GM19438 (cell line): ENCODE data around the gene ABL2.
"Not testable (repeated sequence)": the region's sequence is repeated elsewhere in the genome, so short reads cannot be mapped to it uniquely, and the experiment has no call there.

Source experiments
- ATAC-seq: cut with Tn5 transposase; IDR thresholded peaks from one replicate; pipeline ENCODE4 v1.9.1; 2021; ENCODE audit warnings: low read depth; ENCODE audit not compliant: unreplicated experiment

ABL2 gene

GRCh38 chr1:179175011-179175841 is 54.3 kb downstream of the ABL2 start:
- no peak for ATAC-seq

GRCh38 chr1:179170468-179170770 is 59.1 kb downstream of the ABL2 start:
- not testable (repeated sequence) for ATAC-seq

GRCh38 chr1:179169616-179170467 is 59.6 kb downstream of the ABL2 start:
- ATAC-seq, result no peak

GRCh38 chr1:179168536-179168935 is 60.9 kb downstream of the ABL2 start:
- no peak for ATAC-seq

GRCh38 chr1:179167955-179168354 is 61.5 kb downstream of the ABL2 start:
- no peak for ATAC-seq

GRCh38 chr1:179167418-179167777 is 62.1 kb downstream of the ABL2 start:
- no peak for ATAC-seq

GRCh38 chr1:179166663-179167417 is 62.6 kb downstream of the ABL2 start:
- ATAC-seq, result no peak

GRCh38 chr1:179164494-179164893 is 65.0 kb downstream of the ABL2 start:
- no peak for ATAC-seq

GRCh38 chr1:179156708-179157107 is 72.8 kb downstream of the ABL2 start:
- ATAC-seq, result no peak

- ATAC-seq, result no peak
Measured at GRCh38 chr1:179156026-179156425, 73.5 kb downstream of the ABL2 start.

- no peak for ATAC-seq
Measured at GRCh38 chr1:179155615-179156014, 73.9 kb downstream of the ABL2 start.

- ATAC-seq, result no peak
Measured at GRCh38 chr1:179154437-179154836, 75.0 kb downstream of the ABL2 start.

GRCh38 chr1:179153217-179153616 is 76.3 kb downstream of the ABL2 start:
- no peak for ATAC-seq

GRCh38 chr1:179151908-179152682 is 77.4 kb downstream of the ABL2 start:
- ATAC-seq, result no peak

- ATAC-seq, result no peak
Measured at GRCh38 chr1:179146911-179147310, 82.6 kb downstream of the ABL2 start.

- no peak for ATAC-seq
Measured at GRCh38 chr1:179146476-179146875, 83.0 kb downstream of the ABL2 start.

- no peak for ATAC-seq
Measured at GRCh38 chr1:179145521-179145920, 84.0 kb downstream of the ABL2 start.

- ATAC-seq, result no peak
Measured at GRCh38 chr1:179144626-179145025, 84.9 kb downstream of the ABL2 start.

GRCh38 chr1:179143322-179143721 is 86.2 kb downstream of the ABL2 start:
- ATAC-seq, result no peak

GRCh38 chr1:179142889-179143299 is 86.6 kb downstream of the ABL2 start:
- ATAC-seq, result no peak
